AG10803 (cell line): ENCODE data around the gene PARD6B.

ENCODE experiments used
- DNase-seq: peaks from one replicate; pipeline ENCODE4 v3.0.0; 2010; ENCODE audit warnings: low read depth
- H3K4me3 ChIP-seq: 2 replicates; pipeline ENCODE4 v1.5.1; 2011; ENCODE audit warnings: mild to moderate bottlenecking, low read length, control low read depth
- TF ChIP-seq, protein P1 (sequence below): conservative IDR thresholded peaks from 2 replicates; pipeline ENCODE4 v1.5.1; 2011; ENCODE audit warnings: mild to moderate bottlenecking, low read length, control low read depth, inconsistent platforms

Gene PARD6B

DNA sequence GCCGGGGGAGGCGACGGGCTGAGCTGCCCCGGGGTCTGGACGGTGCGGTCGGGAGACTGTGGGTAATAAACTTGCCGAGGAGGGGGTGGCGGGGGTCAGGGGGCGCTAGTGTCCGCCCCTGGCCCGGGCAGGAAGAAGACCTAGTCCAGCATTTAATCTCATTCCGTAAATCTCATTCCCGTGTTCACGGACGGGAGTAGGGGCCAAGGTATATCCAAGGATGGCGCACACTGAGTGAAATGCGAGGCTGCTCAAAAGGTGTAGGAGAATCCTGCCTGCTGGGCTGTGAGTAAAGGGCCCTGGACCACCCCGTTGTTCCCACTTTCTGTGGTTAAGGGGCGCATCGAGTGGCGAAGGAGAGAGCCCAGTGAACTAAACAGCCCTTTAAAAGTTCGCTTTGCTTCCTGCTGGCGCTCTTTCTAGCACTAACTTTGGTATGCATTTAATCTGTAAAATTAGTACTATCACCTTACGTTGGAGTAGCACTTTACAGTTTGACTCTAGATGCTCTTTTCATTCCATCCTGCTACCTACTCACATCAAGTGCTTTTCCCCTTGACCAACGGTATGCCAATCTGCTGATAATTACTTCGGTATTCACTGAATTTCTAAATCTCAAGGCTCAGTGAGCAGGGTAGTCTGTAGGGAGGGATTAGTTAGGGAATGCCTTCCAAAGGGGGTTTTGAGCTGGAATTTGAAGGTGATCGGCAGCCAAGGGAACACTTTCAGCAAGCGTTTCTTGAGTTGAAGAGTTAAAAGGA is 730 bp downstream of the PARD6B start:
- no peak for DNase-seq
- TF ChIP-seq, protein P1, sequence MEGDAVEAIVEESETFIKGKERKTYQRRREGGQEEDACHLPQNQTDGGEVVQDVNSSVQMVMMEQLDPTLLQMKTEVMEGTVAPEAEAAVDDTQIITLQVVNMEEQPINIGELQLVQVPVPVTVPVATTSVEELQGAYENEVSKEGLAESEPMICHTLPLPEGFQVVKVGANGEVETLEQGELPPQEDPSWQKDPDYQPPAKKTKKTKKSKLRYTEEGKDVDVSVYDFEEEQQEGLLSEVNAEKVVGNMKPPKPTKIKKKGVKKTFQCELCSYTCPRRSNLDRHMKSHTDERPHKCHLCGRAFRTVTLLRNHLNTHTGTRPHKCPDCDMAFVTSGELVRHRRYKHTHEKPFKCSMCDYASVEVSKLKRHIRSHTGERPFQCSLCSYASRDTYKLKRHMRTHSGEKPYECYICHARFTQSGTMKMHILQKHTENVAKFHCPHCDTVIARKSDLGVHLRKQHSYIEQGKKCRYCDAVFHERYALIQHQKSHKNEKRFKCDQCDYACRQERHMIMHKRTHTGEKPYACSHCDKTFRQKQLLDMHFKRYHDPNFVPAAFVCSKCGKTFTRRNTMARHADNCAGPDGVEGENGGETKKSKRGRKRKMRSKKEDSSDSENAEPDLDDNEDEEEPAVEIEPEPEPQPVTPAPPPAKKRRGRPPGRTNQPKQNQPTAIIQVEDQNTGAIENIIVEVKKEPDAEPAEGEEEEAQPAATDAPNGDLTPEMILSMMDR = no peak
- H3K4me3 ChIP-seq = no peak overlapping the region; the same call in 1 of the 2 replicates

DNA sequence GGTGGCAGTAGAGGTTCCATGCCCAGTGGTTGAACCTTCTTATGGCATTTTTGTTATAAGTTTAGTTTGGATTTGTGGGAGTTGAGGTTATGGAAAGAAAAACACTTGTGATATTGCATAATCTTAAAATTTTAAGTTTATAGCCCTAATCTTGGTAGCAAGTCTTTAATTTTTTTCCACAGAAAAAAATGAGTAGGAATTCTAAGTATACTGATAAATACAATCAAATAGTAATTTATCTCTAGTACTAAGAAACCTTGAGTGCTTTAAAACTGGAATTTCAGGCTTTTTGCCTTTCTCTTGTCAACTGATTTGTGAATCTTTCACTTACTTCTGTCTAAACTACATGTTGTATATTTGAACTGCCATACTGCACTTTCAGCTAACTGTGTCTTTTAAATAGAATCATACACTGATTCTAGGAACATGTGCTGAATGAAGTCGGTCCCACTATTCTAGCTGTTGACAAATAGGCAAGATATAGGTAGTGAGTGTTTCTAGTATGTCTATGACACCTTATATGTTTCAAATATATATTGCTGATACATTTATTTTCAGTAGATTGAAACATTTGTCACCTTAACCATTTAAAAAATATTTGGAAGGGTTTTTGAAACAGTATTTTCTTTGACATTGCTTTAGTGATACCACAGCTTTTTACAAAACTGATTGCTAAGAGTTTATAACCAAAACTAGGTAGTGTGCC is 2.4 kb downstream of the PARD6B start:
- H3K4me3 ChIP-seq = no peak overlapping the region
- no peak for DNase-seq
- TF ChIP-seq, protein P1 = no peak

DNA sequence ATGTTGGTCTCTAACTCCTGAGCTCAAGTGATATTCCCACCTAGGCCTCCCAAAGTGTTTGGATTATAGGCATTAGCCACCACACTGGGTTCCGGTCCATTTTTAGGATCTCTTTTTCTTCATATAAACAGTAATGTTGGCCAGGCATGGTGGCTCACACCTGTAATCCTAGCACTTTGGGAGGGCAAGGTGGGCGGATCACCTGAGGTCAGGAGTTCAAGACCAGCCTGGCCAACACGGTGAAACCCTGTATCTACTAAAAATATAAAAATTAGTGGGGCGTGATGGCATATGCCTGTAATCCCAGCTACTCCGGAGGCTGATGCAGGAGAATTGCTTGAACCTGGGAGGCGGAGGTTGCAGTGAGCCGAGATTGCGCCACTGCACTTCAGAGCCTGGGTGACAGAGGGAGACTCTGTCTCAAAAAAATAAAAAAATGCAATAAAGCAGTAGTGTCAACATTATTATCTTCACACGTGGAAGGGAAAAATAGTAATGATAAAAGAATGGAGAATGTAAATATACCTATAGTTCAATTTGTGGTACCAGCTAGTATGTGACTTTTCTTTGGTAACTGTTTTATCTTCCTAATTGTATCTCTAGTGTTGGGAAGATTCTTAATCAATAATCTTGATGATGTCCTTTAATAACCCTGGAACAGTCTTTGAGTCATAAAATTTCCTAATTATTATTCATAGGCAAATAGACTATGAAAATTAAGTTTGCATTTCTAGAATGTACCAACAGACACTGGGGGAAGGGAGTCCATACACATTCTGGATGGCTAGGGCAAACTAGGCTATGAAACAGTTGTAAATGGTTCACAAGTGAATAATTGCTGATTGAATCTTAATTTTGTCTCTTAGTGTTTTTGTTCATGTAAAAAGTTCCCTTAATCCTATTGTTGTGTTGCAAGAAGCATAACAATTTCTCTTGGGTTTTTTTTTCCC is 3.6 kb downstream of the PARD6B start:
- TF ChIP-seq, protein P1 = no peak
- no peak overlapping the region for H3K4me3 ChIP-seq
- no peak for DNase-seq

DNA sequence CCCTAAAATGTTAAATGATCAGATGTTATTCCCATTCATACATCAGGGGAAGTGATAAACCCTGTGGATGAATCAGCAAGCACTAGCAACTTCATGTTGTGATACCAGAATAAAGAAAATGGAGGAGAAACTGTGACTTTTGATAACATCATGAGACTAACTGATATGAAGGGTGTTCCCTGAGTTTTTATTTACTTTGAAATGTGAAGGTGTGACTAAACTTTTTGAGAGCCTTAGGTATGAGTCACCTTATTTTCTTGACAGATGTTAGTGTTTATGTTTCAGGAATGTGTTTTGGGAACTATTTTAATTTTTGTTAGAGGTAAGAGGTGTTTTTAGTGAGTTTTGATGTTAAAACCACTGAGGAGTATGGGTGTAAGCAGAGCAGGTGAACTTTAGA is 4.4 kb downstream of the PARD6B start:
- DNase-seq = no peak
- TF ChIP-seq, protein P1 = no peak
- H3K4me3 ChIP-seq = no peak overlapping the region

DNA sequence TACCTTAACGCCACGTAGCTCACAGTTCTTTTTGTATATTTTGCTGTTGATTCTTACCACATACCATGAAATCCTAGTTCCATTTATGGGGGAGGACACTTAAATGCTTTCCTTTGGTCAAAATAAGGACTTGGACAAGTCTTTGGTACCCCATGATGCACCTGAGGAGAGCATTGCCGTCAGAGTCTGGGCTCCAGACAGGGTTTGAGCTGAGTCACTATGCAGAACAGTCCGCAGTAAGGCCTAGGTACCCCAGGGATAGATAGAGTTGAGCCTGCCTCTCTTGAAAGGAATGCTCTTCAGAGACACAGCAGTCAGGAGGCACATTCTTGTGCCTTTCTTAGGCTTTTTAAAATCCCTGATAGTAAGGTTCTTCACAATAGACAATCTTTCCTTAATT is 6.0 kb downstream of the PARD6B start:
- TF ChIP-seq, protein P1 = no peak
- H3K4me3 ChIP-seq = no peak overlapping the region
- DNase-seq = no peak

DNA sequence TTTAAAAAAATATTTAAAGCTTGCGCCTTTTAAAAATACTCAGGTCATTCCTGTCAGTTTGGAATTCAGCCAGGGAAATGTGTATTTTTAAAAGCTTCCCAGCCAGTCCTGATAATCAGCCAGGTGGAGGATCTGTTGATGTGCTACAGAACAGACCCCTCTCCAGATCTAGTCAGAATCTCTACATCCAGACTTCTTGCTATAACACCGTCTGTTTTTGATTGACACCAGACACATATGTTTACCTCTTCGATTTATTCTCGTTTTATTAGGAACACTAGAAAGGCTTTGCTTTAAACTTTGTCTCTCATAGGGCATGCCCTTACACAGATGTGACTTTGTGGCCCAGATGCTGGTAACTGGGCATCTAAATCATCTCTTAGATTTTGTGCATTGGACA is 11.7 kb downstream of the PARD6B start:
- DNase-seq = no peak
- TF ChIP-seq, protein P1 = no peak
- H3K4me3 ChIP-seq = no peak overlapping the region
